ENCODE results near the gene ZFAND2B.

The ZFAND2B gene, protein sequence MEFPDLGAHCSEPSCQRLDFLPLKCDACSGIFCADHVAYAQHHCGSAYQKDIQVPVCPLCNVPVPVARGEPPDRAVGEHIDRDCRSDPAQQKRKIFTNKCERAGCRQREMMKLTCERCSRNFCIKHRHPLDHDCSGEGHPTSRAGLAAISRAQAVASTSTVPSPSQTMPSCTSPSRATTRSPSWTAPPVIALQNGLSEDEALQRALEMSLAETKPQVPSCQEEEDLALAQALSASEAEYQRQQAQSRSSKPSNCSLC

DNA sequence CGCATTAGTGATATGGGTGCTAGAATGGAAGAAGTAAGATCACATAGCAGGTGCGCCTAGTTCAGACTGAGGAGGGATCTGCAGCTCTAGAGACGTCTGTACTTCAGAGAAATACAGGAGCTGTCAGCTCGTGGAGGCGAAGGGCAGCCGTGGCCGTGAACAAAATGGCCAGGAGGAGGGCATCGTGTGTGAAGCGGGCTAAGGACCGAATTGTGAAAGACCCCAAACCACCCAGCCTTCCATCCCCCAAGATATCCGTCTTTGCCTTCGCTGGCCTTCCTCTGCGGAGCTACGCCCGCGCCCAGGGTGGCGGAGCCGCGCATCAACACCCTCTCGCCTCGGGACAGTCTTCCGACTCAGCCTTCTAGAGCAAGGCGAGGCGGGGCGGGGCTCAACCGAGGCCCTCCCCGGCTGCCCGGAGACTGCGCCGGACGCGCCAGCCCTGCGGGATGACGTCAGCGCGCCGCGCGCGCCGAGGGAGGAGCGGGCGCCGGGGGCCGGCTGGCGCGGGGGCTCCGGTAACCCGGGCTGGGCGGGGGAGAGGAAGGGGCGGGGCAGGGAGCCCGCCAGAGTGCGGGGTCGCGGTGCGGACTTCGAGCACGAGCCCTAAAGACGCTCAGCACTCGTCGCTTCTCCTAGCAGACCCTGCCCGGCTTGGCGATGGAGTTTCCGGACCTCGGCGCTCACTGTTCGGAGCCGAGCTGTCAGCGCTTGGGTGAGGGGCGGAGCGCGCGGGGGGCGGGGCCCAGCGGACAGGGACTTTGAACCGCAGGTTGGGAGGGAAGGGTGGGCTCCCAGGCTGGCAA, at the start of gene ZFAND2B:
ZFAND2B (plus strand) TSS at position 455 of the 806 bp plus-strand sequence; CDS start at position 661, 206 bp downstream.
- no peaks in the 10 kb centered on the region for H3K9me3 ChIP-seq (ENCODE audit: low read length)

GRCh38 chr2:219157396-219157795, 49.2 kb upstream of the ZFAND2B start:
- Histone ChIP-seq H3K9ac (ENCODE audit: low read length) (no peak overlapping the region), H3K27ac (ENCODE audit: low read depth, low read length) (no peak overlapping the region)

More for the DNA sequence above, at the start of gene ZFAND2B:
- H3K4me3 ChIP-seq (ENCODE audit: low read depth in 1 of 2, low read length in 2 of 2): peak within 1 kb of the TSS; percentile 73 to 87
- H3K27me3 ChIP-seq (ENCODE audit: control insufficient read depth in 1 of 2, insufficient read depth in 2 of 2, low read length in 2 of 2): no peaks in the 10 kb centered on the region
- peaks cover 31% of the 10 kb centered on the region for H3K36me3 ChIP-seq (ENCODE audit: insufficient read depth, low read length)
- H3K4me1 ChIP-seq (ENCODE audit: insufficient read depth, low read length): peaks cover 20% of the 10 kb centered on the region
- H3K27ac ChIP-seq (ENCODE audit: low read depth, low read length): peak within 1 kb of the TSS; percentile 97
- H3K9ac ChIP-seq (ENCODE audit: low read length): peak within 1 kb of the TSS; percentile 96

GRCh38 chr2:219158025-219158424, 48.6 kb upstream of the ZFAND2B start:
- peaks cover 9% of the 10 kb centered on the region for H3K4me1 ChIP-seq (ENCODE audit: insufficient read depth, low read length)

More at GRCh38 chr2:219157396-219157795, 49.2 kb upstream of the ZFAND2B start:
- Histone ChIP-seq H3K4me1 (ENCODE audit: insufficient read depth, low read length) (peaks cover 9% of the 10 kb centered on the region), H3K36me3 (ENCODE audit: insufficient read depth, low read length) (peaks cover 12% of the 10 kb centered on the region), H3K9me3 (ENCODE audit: low read length) (no peaks in the 10 kb centered on the region), H3K27me3 (ENCODE audit: control insufficient read depth in 1 of 2, insufficient read depth in 2 of 2, low read length in 2 of 2) (no peaks in the 10 kb centered on the region), H3K4me3 (ENCODE audit: low read depth in 1 of 2, low read length in 2 of 2) (no peak overlapping the region)

GRCh38 chr2:219158586-219158985, 48.0 kb upstream of the ZFAND2B start:
- Histone ChIP-seq H3K27me3 (ENCODE audit: control insufficient read depth in 1 of 2, insufficient read depth in 2 of 2, low read length in 2 of 2) (no peaks in the 10 kb centered on the region), H3K9ac (ENCODE audit: low read length) (no peak overlapping the region), H3K9me3 (ENCODE audit: low read length) (no peaks in the 10 kb centered on the region), H3K4me1 (ENCODE audit: insufficient read depth, low read length) (peaks cover 9% of the 10 kb centered on the region), H3K4me3 (ENCODE audit: low read depth in 1 of 2, low read length in 2 of 2) (no peak overlapping the region), H3K27ac (ENCODE audit: low read depth, low read length) (no peak overlapping the region), H3K36me3 (ENCODE audit: insufficient read depth, low read length) (peaks cover 12% of the 10 kb centered on the region)

More at GRCh38 chr2:219158025-219158424, 48.6 kb upstream of the ZFAND2B start:
- peaks cover 12% of the 10 kb centered on the region for H3K36me3 ChIP-seq (ENCODE audit: insufficient read depth, low read length)
- H3K9ac ChIP-seq (ENCODE audit: low read length): no peak overlapping the region
- H3K9me3 ChIP-seq (ENCODE audit: low read length): no peaks in the 10 kb centered on the region
- H3K27ac ChIP-seq (ENCODE audit: low read depth, low read length): no peak overlapping the region
- no peak overlapping the region for H3K4me3 ChIP-seq (ENCODE audit: low read depth in 1 of 2, low read length in 2 of 2)
- H3K27me3 ChIP-seq (ENCODE audit: control insufficient read depth in 1 of 2, insufficient read depth in 2 of 2, low read length in 2 of 2): no peaks in the 10 kb centered on the region

DNA sequence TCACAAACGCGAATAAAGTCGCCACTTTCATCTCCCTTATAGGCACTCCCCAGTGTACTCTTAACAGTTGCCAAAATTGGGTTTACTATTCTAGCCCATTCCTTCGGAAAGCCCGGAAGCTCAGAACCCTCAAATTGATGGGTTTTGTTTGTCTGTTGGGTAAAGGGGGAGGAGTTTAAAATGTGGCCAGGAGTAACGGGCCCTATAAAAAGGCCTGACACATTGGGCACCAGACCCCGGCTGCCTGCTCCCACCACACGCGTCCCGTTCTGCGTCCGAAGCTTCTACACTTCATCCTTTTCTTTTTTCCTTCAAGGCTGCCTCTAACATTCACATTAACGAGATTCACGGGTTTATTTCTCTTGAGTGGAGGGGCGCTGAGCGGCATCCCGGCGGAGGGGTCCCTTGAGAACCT, 46.8 kb upstream of the ZFAND2B start:
- Histone ChIP-seq H3K27me3 (ENCODE audit: control insufficient read depth in 1 of 2, insufficient read depth in 2 of 2, low read length in 2 of 2) (no peaks in the 10 kb centered on the region), H3K4me1 (ENCODE audit: insufficient read depth, low read length) (peaks cover 9% of the 10 kb centered on the region), H3K36me3 (ENCODE audit: insufficient read depth, low read length) (peaks cover 12% of the 10 kb centered on the region), H3K27ac (ENCODE audit: low read depth, low read length) (peak overlapping the region; percentile 84), H3K9ac (ENCODE audit: low read length) (peak overlapping the region; percentile 54), H3K9me3 (ENCODE audit: low read length) (no peaks in the 10 kb centered on the region), H3K4me3 (ENCODE audit: low read depth in 1 of 2, low read length in 2 of 2) (peak overlapping the region; percentile 69 to 79)

GRCh38 chr2:219160186-219161017, 46.2 kb upstream of the ZFAND2B start, which contains the start of gene NHEJ1:
TSS of gene NHEJ1 (minus strand) at chr2:219160815. CDS start at chr2:219158362, 2,453 bp downstream.
- Histone ChIP-seq H3K27ac (ENCODE audit: low read depth, low read length) (peak within 1 kb of the TSS; percentile 84), H3K4me1 (ENCODE audit: insufficient read depth, low read length) (peaks cover 9% of the 10 kb centered on the region), H3K36me3 (ENCODE audit: insufficient read depth, low read length) (peaks cover 12% of the 10 kb centered on the region), H3K9me3 (ENCODE audit: low read length) (no peaks in the 10 kb centered on the region), H3K4me3 (ENCODE audit: low read depth in 1 of 2, low read length in 2 of 2) (peak within 1 kb of the TSS; percentile 69 to 79), H3K9ac (ENCODE audit: low read length) (peak within 1 kb of the TSS; percentile 54), H3K27me3 (ENCODE audit: control insufficient read depth in 1 of 2, insufficient read depth in 2 of 2, low read length in 2 of 2) (no peaks in the 10 kb centered on the region)

- H3K27ac ChIP-seq (ENCODE audit: low read depth, low read length): peak overlapping the region; percentile 84
- H3K9ac ChIP-seq (ENCODE audit: low read length): no peak overlapping the region
- no peaks in the 10 kb centered on the region for H3K9me3 ChIP-seq (ENCODE audit: low read length)
Measured at GRCh38 chr2:219161097-219161496, 45.5 kb upstream of the ZFAND2B start.

DNA sequence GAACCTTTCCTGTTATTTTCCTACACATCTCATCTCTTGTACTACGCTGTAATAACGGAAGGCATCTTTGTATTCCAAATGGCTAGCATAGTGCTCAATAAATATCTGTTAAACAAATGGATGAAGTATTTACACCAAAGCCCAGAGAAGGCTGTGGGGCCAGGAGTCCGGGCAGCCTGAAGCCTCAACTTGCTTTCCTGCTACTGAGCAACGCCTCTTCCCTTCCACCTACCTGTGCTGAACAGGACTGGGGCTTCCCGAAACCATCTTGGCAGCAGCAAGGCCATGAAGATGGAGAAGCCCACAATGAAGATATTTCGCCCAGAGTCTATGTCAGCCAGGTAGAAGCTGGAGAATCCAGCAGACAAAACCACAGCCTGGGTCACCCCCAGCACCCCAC, 43.4 kb upstream of the ZFAND2B start:
- peaks cover 9% of the 10 kb centered on the region for H3K4me1 ChIP-seq (ENCODE audit: insufficient read depth, low read length)
- H3K4me3 ChIP-seq (ENCODE audit: low read depth in 1 of 2, low read length in 2 of 2): no peak overlapping the region
- H3K27me3 ChIP-seq (ENCODE audit: control insufficient read depth in 1 of 2, insufficient read depth in 2 of 2, low read length in 2 of 2): no peaks in the 10 kb centered on the region
- H3K36me3 ChIP-seq (ENCODE audit: insufficient read depth, low read length): no peaks in the 10 kb centered on the region
- no peaks in the 10 kb centered on the region for H3K9me3 ChIP-seq (ENCODE audit: low read length)
- H3K9ac ChIP-seq (ENCODE audit: low read length): no peak overlapping the region
- no peak overlapping the region for H3K27ac ChIP-seq (ENCODE audit: low read depth, low read length)

More at GRCh38 chr2:219161097-219161496, 45.5 kb upstream of the ZFAND2B start:
- peak overlapping the region; percentile 69 to 79 for H3K4me3 ChIP-seq (ENCODE audit: low read depth in 1 of 2, low read length in 2 of 2)
- H3K36me3 ChIP-seq (ENCODE audit: insufficient read depth, low read length): peaks cover 12% of the 10 kb centered on the region
- peaks cover 9% of the 10 kb centered on the region for H3K4me1 ChIP-seq (ENCODE audit: insufficient read depth, low read length)
- H3K27me3 ChIP-seq (ENCODE audit: control insufficient read depth in 1 of 2, insufficient read depth in 2 of 2, low read length in 2 of 2): no peaks in the 10 kb centered on the region

GRCh38 chr2:219165058-219165911, 41.3 kb upstream of the ZFAND2B start:
- H3K4me3 ChIP-seq (ENCODE audit: low read depth in 1 of 2, low read length in 2 of 2): no peak overlapping the region

GRCh38 chr2:219167997-219168396, 38.6 kb upstream of the ZFAND2B start:
- Histone ChIP-seq H3K4me1 (ENCODE audit: insufficient read depth, low read length) (peaks cover 8% of the 10 kb centered on the region), H3K27me3 (ENCODE audit: control insufficient read depth in 1 of 2, insufficient read depth in 2 of 2, low read length in 2 of 2) (no peaks in the 10 kb centered on the region), H3K4me3 (ENCODE audit: low read depth in 1 of 2, low read length in 2 of 2) (no peak overlapping the region), H3K36me3 (ENCODE audit: insufficient read depth, low read length) (peaks cover 12% of the 10 kb centered on the region), H3K27ac (ENCODE audit: low read depth, low read length) (no peak overlapping the region), H3K9me3 (ENCODE audit: low read length) (no peaks in the 10 kb centered on the region), H3K9ac (ENCODE audit: low read length) (no peak overlapping the region)

More at GRCh38 chr2:219165058-219165911, 41.3 kb upstream of the ZFAND2B start:
- H3K9ac ChIP-seq (ENCODE audit: low read length): no peak overlapping the region
- H3K27me3 ChIP-seq (ENCODE audit: control insufficient read depth in 1 of 2, insufficient read depth in 2 of 2, low read length in 2 of 2): no peaks in the 10 kb centered on the region
- no peaks in the 10 kb centered on the region for H3K36me3 ChIP-seq (ENCODE audit: insufficient read depth, low read length)
- no peak overlapping the region for H3K27ac ChIP-seq (ENCODE audit: low read depth, low read length)
- no peaks in the 10 kb centered on the region for H3K9me3 ChIP-seq (ENCODE audit: low read length)
- H3K4me1 ChIP-seq (ENCODE audit: insufficient read depth, low read length): peaks cover 4% of the 10 kb centered on the region

Measured in muscle layer of colon (tissue), 2 donors.